ENCODE data around the gene SMARCE1.

Gene SMARCE1

DNA sequence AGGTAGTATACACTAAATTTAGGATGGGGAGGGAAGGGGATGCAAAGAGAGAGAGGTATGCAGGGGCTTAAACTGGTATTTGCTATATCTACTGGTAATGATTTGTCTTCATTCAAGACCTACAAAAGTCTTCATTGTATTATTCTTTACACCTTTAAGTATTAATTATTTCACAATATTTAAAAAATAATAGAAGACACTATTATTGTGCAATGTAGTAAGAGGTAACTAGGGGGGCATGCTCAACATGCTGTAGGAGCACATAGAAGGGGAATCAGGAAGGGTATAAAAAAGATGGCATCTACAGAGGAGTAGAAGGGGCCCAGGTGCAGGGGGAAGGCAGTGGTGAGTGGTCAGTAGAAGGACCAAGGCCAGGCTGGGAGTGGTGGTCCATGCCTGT is 67.5 kb downstream of the SMARCE1 start:
- DNase-seq (ENCODE audit: low spot score), result no peak

DNA sequence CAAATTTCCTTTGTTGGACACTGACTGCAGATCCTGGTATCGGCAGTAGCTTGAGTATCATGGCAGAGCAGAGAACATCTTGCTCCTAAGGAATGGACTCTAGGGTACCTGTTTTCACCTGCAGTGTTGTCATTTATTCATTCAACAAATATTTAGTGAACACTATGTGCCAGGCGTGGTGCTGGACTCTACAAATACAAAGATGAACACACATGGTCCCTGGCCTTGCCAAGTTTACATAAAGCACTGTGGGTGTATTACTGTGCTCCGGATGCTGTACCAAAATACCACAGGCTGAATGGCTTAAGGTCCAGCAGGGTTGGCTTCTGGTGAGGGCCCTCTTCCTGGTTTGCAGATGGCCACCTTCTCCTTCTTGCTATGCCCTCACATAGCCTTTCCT is 68.1 kb downstream of the SMARCE1 start:
- DNase-seq (ENCODE audit: low spot score), result no peak

DNA sequence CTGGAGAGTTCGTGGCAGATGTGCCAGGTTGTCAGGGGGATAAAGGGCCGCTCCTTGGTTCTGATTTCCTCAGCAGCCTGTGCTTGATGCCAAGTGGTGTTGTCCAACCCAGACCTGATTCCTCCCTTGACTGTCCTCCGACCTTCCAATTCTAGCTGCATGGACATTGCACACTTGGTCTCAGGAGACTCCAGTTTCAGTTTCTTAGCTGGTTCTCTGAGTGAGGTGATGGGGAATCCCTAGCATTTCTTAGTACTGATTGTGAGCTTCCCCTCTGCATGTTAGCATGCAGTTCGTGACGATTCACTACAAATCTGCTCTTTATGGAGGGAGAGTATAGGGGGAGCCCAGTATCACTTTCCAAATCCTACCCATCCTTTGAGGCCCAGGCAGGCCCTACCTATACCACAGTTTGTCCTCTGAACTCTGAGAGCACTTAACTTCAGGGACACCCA is 70.0 kb downstream of the SMARCE1 start:
- no peak for DNase-seq (ENCODE audit: low spot score)

DNA sequence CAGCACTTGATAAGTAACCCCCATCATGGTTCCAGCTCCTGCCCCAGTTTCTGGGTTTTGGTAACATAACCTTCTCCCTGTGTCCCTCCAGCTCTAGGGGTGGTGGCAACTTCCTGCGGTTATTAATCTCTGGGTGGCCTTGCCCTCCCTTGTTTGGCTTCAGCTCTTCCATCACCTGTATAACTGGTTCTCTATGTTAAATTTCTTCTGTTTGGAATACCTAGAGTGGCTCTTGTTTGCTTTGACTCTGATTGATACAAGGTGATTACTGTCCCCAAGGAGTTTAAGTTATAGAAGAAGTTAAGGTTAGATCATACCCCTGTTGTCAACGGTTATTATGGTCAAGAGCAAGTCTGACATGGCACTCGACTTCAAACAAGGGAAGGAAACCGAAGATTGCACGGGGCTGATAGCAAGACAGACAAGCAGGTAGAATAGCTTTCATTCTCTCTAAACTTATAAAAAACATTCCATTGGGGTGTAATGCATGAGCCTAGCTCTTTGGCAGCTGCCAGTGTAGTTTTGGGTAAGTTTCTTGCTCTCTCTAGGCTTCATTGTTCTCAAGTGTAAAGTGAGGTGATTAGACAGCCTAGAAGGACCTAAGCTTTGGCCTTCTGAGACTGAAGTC is 71.4 kb downstream of the SMARCE1 start:
- DNase-seq (ENCODE audit: low spot score), result no peak

Data from iPS-NIHi11 (cell line).